Measurements from ENCODE around the gene NPTN.
"Not testable (repeated sequence)": the region's sequence is repeated elsewhere in the genome, so short reads cannot be mapped to it uniquely, and the experiment has no call there.

The NPTN gene

GRCh38 chr15:73600413-73601335 is 32.5 kb downstream of the NPTN start:
- DNase-seq: no peak

- DNase-seq: no peak
Measured at GRCh38 chr15:73599934-73600333, 33.3 kb downstream of the NPTN start.

DNA sequence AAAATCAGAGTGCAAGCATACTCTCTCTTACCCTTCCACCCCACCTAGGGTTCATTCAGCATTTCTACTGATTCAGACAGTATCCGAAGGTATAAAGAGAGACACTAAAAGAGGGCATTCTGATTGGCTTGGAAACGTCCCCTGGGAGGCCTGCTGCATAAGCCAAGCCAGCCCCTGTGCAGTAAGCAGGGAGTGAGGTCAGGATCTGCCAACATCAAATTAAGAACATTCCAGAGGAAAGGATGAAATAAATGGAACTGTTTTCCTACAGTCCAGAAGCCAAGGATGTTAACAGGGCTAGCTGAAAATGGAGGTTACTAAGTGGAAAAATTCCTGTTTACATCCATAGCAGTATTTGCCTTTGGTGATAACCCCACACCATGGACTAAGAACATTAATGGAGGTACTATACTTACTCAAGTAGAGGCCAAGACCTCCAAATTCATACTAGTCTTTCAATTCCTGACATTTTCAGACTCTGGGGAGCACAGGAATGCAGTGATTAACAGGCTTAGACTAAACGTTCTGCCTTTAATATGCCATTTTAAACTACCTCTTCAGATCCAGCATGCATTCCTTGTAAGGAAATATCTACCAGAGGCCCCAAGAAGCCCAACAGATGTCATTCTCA is 34.5 kb downstream of the NPTN start:
- no peak for DNase-seq

GRCh38 chr15:73597036-73597638 is 36.1 kb downstream of the NPTN start:
- DNase-seq: no peak

GRCh38 chr15:73596174-73596573 is 37.0 kb downstream of the NPTN start:
- DNase-seq: no peak

DNA sequence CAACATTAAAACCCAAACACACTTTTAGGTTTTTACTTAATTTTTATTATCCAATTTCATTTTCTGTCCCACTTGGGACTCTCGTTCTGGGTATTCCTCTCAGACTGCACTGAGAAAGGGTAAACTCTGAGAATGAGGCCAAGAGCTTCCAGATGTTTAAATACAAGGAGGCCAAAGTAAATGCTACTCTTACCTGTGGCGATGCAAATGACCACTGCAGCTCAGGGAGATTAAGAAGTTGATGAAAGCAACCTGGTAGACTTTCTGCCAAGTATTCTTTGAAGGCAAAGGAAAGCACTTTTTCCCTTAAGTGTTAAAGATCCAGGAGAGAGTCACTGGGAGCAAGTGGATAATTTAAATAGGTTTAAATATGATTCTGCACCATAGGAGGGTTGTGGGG is 39.1 kb downstream of the NPTN start:
- no peak for DNase-seq

GRCh38 chr15:73593304-73594074 is 39.7 kb downstream of the NPTN start:
- no peak for DNase-seq

GRCh38 chr15:73590263-73590662 is 42.9 kb downstream of the NPTN start:
- no peak for DNase-seq

GRCh38 chr15:73589766-73590165 is 43.4 kb downstream of the NPTN start:
- no peak for DNase-seq

- DNase-seq: no peak
Measured at GRCh38 chr15:73585871-73586654, 47.1 kb downstream of the NPTN start.

DNA sequence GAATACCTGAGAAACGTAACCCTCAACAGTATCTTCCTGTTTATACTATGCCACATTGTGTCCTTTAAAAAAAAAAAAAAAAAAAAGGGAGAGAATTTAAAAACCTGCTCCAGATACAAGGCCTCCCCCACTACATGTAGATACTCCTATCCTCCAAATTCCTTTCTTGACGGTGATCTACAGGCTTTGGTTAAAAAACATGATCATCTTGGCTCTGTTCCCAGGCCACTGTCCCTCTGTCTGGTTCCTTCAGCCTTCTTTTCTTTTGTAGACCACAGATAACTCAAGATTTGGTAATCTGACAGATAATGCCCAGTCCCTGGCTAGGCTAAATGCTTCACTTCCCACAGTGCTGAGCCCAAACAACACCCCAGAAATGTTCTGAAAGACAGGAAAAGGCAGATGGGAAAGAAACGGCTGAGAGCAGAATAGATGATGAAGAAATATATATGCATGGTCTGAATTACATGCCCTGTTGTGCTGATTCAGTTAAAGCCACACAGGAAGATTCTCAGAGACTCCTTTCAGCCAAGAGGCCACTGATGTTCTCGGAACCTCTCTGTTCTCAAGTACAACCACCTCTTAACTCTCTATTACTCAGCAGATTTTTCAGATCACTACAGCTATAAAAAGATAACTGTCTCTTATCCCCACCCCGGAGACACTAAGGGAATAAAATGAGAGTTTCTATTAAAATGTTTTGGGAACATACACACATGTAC is 48.3 kb downstream of the NPTN start:
- no peak for DNase-seq

GRCh38 chr15:73583544-73583943 is 49.6 kb downstream of the NPTN start:
- DNase-seq: no peak

DNA sequence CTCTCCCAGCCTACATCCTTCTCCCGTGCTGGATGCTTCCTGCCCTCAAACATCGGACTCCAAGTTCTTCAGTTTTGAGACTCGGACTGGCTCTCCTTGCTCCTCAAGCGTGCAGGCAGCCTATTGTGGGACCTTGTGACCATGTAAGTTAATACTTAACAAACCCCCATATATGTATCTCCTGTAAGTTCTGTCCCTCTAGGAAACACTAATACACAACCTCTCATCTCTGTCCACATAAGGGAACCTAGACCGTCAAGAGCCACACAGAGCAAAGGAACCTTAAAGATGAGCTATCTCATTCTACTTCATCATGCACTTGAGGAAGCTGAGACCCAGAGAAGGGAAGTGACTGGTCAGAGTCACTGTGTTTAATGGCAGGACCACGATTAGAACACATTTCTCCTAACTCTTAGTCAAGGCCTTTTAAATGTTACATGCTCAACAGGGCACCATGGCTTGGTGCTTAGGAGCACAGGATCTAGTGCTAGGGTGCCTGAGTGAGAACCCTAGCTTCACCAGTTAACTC is 50.3 kb downstream of the NPTN start:
- no peak for DNase-seq

GRCh38 chr15:73578026-73578425 is 55.2 kb downstream of the NPTN start:
- no peak for DNase-seq

DNA sequence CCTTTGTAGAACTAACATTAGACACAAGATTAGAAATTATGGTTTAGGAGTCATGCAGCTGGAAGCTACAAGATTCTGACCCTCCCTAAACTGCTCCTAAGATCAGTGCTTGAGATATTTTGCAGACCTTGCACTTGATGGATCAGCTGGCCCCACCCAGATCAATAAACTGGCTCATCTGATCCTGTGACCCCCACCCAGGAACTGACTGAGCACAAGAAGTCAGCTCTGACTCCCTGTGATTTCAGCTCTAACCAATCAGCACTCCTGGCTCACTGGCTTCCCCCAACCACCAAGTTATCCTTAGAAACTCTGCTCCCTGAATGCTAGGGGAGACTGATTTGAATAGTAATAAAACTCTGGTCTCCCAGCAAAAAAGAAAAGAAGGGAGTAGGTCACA is 55.6 kb downstream of the NPTN start:
- not testable (repeated sequence) for DNase-seq

DNA sequence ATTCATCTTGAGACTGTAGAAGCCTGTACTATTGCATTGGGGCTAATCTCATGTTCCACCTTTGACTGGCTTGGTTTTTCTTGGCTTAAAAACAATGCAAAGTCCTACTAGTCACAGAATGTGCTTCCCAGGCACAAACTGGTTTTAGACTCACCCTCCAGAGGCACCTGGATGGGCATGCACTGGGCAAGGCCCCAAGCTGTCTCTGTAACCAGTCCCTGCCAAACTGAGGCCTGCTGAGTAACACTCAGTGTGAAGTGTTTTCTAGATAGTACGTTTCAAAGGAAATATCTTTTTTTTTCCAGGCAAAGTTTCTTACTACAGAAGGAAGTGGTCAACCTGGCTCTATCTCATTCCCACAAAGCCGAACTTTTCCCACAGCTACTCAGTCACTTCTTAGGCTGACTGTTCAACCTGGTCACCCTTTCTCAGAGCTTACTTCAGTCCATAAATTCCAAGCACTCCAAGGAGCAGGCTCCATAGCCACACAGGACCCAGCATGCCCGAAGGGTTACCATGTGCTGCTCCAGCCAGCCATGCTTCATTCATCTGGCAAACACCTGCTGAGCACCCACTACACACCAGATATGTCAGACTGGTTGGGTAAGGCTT is 57.4 kb downstream of the NPTN start:
- DNase-seq: no peak

DNA sequence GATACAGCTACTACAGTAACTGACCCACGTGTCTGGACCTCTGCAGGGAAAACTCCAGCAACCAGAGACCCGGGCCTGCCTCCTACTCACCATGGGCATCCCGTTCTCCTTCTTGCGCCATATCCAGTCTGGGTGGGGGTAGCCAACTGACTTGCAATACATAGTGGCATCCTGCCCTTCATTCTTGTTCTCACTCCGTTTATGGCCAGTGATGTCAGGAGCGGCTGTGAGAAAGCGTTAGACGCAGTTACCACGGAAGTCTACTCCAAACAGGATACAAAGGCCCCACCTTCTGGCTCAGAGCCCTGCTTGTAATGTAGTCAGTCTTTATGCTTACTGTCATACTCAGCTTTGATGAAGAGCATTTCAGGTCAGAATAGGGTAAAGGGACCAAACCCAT is 59.6 kb downstream of the NPTN start:
- DNase-seq: no peak

DNA sequence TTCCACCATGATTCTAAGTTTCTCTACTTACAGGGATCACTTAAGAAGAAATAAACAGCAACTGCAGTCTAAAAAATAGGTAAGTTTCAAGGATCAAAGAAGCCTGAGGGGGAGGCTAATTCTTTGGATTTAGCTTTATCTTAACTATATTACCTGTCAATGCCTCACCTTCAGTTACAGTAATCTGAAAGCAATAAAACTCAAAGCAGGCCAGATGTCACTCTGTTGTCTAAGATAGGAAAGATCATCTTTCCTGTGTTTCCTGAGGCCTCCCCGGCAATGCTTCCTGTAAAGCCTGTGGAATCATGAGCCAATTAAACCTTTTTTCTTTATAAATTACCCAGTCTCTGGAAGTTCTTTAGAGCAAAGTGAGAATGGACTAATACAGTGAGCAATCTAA is 60.2 kb downstream of the NPTN start:
- DNase-seq: no peak

- no peak for DNase-seq
Measured at GRCh38 chr15:73572296-73572695, 60.9 kb downstream of the NPTN start.

DNA sequence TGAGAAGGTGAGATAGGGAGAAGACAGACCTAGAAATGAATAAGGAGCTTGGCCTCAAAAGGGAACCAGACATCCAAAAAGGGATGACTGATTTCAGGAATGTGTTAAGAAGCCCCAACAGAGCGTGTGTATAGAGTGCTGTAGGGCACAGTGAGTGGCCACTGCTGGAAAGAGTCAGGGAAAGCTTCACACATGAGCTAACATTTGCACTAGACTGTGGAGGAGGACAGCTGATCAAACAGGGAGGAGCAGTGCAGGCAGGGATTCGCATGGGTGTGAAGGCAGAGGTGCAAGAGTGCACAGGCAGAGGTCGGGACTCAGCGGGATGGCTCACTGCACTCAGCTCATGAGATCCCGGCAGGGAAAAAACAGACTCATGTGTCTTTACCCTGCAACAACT is 61.8 kb downstream of the NPTN start:
- no peak for DNase-seq

Measured in stimulated activated CD4-positive, alpha-beta T cell treated with anti-CD3 and anti-CD28 coated beads, Interleukin-2, amount 100 ng/mL, for 48 hours (primary cell).